ENCODE data around the gene MON1A. TPM values are rescaled to one million over a fixed set of nuclear protein-coding genes. Genes with fewer than 3 reads are reported as not detected.

Gene MON1A, protein sequence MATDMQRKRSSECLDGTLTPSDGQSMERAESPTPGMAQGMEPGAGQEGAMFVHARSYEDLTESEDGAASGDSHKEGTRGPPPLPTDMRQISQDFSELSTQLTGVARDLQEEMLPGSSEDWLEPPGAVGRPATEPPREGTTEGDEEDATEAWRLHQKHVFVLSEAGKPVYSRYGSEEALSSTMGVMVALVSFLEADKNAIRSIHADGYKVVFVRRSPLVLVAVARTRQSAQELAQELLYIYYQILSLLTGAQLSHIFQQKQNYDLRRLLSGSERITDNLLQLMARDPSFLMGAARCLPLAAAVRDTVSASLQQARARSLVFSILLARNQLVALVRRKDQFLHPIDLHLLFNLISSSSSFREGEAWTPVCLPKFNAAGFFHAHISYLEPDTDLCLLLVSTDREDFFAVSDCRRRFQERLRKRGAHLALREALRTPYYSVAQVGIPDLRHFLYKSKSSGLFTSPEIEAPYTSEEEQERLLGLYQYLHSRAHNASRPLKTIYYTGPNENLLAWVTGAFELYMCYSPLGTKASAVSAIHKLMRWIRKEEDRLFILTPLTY
- total RNA-seq (10 to 100 TPM; 11.5 to 21.9 (median 14.6) TPM), polyA plus RNA-seq (10 to 100 TPM; 10.6 to 14.2 (median 12.9) TPM)
- long read RNA-seq, donor 1, partial matches to known transcripts = 0 of 4 reads
- long read RNA-seq, donor 1, other reads (novel, unspliced or antisense) = 0 of 4 reads
- long read RNA-seq, donor 2, partial matches to known transcripts = 114 of 116 reads
- long read RNA-seq, donor 2, other reads (novel, unspliced or antisense) = 0 of 116 reads
- long read RNA-seq, donor 3, partial matches to known transcripts = 0 of 3 reads
- long read RNA-seq, donor 3, other reads (novel, unspliced or antisense) = 0 of 3 reads
- long read RNA-seq, donor 4, partial matches to known transcripts = 0 of 2 reads
- long read RNA-seq, donor 4, other reads (novel, unspliced or antisense) = 0 of 2 reads
- long read RNA-seq, donor 5, transcript MON1A-201 (6 exons, 2,370 nt) = major isoform, 23 of 32 reads
- long read RNA-seq, donor 5, partial matches to known transcripts = 0 of 32 reads
- long read RNA-seq, donor 5, other reads (novel, unspliced or antisense) = 6 of 32 reads
- long read RNA-seq, donor 6, partial matches to known transcripts = 1 of 6 reads
- long read RNA-seq, donor 6, other reads (novel, unspliced or antisense) = 0 of 6 reads
- long read RNA-seq, donor 7, partial matches to known transcripts = 0 of 7 reads
- long read RNA-seq, donor 7, other reads (novel, unspliced or antisense) = 0 of 7 reads
- long read RNA-seq, donor 8, partial matches to known transcripts = 0 of 4 reads
- long read RNA-seq, donor 8, other reads (novel, unspliced or antisense) = 0 of 4 reads
- long read RNA-seq, donor 9, partial matches to known transcripts = 143 of 148 reads
- long read RNA-seq, donor 9, other reads (novel, unspliced or antisense) = 0 of 148 reads
- long read RNA-seq, donor 10, partial matches to known transcripts = 0 of 6 reads
- long read RNA-seq, donor 10, other reads (novel, unspliced or antisense) = 0 of 6 reads

- H3K27ac ChIP-seq = peak within 1 kb of the TSS in 4 of 5 donors; percentile 55 to 88 (median 72)
- WGBS, 4 donors = 1 to 3% (median 1%) methylated on average over 8 to 56 of the region's 56 CpGs
- peak within 1 kb of the TSS; percentile 12 to 91 (median 72) for H3K4me3 ChIP-seq
- no peaks in the 10 kb centered on the region for H3K36me3 ChIP-seq (replicated peaks in 1 of 2)
- intact Hi-C loops (cut with DNase I) = no loop called here
- H3K9me3 ChIP-seq (replicated peaks in 1 of 3) = no peaks in the 10 kb centered on the region
- H3K27me3 ChIP-seq = no peaks in the 10 kb centered on the region
- DNase-seq = peak; percentile 95 to 98 (median 96)
- peaks cover 0 to 21% of the 10 kb centered on the region in 2 donors for H3K4me1 ChIP-seq (replicated peaks in 1 of 2)
- TF ChIP-seq CTCF (IDR thresholded peaks at IDR 0.05) = peak in 2 of 6 experiments; percentile 26 to 35
- TF ChIP-seq POLR2A (IDR thresholded peaks at IDR 0.05) = peak; percentile 66 to 74
Measured at GRCh38 chr3:49929291-49930167, at the start of gene MON1A. MON1A (minus strand) TSS chr3:49929811; CDS start chr3:49913346, 16,465 bp downstream.

GRCh38 chr3:49976942-49977341 lies 47.3 kb upstream of the MON1A start:
- 76 to 93% (median 87%) methylated on average over 2 of the region's 2 CpGs for WGBS, 4 donors
- Histone ChIP-seq H3K36me3 (replicated peaks in 1 of 2) (peaks cover 0 to 14% of the 10 kb centered on the region in 2 donors), H3K4me1 (replicated peaks in 1 of 2) (peaks cover 8 to 23% of the 10 kb centered on the region in 2 donors), H3K27me3 (no peaks in the 10 kb centered on the region), H3K27ac (no peak overlapping the region), H3K4me3 (no peak overlapping the region), H3K9me3 (replicated peaks in 1 of 3) (no peaks in the 10 kb centered on the region)
- intact Hi-C loops (cut with DNase I) = no loop called here
- TF ChIP-seq POLR2A (IDR thresholded peaks at IDR 0.05) (no peak), CTCF (IDR thresholded peaks at IDR 0.05) (no peak)
- DNase-seq = no peak

GRCh38 chr3:49972656-49973055 lies 43.0 kb upstream of the MON1A start:
- Histone ChIP-seq H3K36me3 (replicated peaks in 1 of 2) (peaks cover 0 to 10% of the 10 kb centered on the region in 2 donors), H3K27me3 (no peaks in the 10 kb centered on the region), H3K4me3 (no peak overlapping the region), H3K4me1 (replicated peaks in 1 of 2) (peaks cover 17 to 33% of the 10 kb centered on the region in 2 donors), H3K9me3 (replicated peaks in 1 of 3) (no peaks in the 10 kb centered on the region), H3K27ac (peak overlapping the region in 4 of 5 donors; percentile 48 to 80 (median 68))
- WGBS, 4 donors = 73 to 85% (median 80%) methylated on average over 10 of the region's 10 CpGs
- intact Hi-C loops (cut with DNase I) = no loop called here
- TF ChIP-seq CTCF (IDR thresholded peaks at IDR 0.05) (no peak), POLR2A (IDR thresholded peaks at IDR 0.05) (no peak)
- DNase-seq = no peak
